GM19099 (cell line): Measurements from ENCODE around the gene CYB5D1.
A peak's percentile ranks its signal among the peaks of the same experiment; 100 is the strongest.

Experiments
- POLR2A ChIP-seq: IDR thresholded peaks from 3 replicates; pipeline ENCODE4 v1.6.1; 2011; ENCODE audit warnings: low read depth; ENCODE audit not compliant: insufficient read length; ENCODE audit errors: extremely low read depth

CYB5D1 gene

GRCh38 chr17:7846765-7847661 is 10.8 kb upstream of the CYB5D1 start:
- TF ChIP-seq POLR2A: no peak

GRCh38 chr17:7848131-7848579 is 9.6 kb upstream of the CYB5D1 start:
- TF ChIP-seq POLR2A: no peak

DNA sequence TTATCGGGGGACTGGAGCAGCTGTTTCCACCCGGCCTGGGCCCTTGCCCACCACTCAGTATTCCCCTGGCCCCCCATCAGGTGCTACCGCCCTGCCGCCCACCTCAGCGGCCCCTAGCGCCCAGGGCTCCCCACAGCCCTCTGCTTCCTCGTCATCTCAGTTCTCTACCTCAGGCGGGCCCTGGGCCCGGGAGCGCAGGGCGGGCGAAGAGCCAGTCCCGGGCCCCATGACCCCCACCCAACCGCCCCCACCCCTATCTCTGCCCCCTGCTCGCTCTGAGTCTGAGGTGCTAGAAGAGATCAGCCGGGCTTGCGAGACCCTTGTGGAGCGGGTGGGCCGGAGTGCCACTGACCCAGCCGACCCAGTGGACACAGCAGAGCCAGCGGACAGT is 9.1 kb upstream of the CYB5D1 start:
- no peak for TF ChIP-seq POLR2A

DNA sequence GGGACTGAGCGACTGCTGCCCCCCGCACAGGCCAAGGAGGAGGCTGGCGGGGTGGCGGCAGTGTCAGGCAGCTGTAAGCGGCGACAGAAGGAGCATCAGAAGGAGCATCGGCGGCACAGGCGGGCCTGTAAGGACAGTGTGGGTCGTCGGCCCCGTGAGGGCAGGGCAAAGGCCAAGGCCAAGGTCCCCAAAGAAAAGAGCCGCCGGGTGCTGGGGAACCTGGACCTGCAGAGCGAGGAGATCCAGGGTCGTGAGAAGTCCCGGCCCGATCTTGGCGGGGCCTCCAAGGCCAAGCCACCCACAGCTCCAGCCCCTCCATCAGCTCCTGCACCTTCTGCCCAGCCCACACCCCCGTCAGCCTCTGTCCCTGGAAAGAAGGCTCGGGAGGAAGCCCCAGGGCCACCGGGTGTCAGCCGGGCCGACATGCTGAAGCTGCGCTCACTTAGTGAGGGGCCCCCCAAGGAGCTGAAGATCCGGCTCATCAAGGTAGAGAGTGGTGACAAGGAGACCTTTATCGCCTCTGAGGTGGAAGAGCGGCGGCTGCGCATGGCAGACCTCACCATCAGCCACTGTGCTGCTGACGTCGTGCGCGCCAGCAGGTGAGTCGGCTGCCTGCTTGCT is 8.6 kb upstream of the CYB5D1 start:
- no peak for TF ChIP-seq POLR2A

GRCh38 chr17:7849751-7850504 is 7.9 kb upstream of the CYB5D1 start:
- TF ChIP-seq POLR2A: no peak

DNA sequence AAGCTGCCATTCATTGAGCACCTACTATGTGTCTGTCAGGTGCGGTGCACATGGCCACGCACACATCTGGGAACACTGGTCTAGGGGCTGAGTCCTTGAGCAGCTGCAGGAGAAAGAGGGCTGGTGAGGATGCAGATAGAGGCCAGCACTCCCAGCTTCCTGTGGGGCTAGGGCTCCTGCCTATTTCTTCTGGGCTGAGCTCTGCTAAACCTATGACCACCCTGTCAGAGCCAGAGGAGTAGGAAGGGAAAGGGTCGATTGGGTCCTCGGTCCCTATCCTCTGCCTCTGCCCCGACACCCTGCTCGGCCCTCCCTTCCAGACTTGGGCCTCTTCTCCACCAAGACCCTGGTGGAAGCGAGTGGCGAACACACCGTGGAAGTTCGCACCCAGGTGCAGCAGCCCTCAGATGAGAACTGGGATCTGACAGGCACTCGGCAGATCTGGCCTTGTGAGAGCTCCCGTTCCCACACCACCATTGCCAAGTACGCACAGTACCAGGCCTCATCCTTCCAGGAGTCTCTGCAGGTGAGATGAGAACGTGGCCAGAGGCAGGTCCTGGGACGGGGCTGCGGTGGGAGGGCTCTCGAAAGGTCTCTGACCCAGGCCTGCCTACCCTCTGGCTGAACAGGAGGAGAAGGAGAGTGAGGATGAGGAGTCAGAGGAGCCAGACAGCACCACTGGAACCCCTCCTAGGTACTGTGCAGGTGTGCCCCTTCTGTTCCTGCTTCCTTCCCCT is 6.9 kb upstream of the CYB5D1 start:
- TF ChIP-seq POLR2A: no peak

DNA sequence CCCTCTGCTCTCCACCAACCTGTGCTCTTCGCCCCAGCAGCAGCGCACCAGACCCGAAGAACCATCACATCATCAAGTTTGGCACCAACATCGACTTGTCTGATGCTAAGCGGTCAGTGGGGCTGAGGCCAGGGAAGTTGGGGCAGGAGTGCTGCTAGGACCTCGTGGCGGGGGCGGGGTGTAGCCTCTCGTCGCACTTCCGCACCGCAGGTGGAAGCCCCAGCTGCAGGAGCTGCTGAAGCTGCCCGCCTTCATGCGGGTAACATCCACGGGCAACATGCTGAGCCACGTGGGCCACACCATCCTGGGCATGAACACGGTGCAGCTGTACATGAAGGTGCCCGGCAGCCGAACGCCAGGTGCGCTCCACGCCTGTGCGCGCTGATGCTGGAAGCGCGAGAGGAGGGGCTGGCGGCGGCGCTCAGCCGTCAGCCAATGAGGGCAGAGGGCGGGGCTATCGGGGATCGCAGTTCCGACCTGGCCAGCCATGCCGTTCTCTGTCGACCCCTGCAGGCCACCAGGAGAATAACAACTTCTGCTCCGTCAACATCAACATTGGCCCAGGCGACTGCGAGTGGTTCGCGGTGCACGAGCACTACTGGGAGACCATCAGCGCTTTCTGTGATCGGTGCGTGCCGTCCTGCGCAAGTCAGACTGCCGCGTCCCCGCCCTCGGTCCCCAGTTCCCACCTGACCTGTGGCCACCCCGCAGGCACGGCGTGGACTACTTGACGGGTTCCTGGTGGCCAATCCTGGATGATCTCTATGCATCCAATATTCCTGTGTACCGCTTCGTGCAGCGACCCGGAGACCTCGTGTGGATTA is 6.2 kb upstream of the CYB5D1 start:
- peak; percentile 61 for TF ChIP-seq POLR2A

DNA sequence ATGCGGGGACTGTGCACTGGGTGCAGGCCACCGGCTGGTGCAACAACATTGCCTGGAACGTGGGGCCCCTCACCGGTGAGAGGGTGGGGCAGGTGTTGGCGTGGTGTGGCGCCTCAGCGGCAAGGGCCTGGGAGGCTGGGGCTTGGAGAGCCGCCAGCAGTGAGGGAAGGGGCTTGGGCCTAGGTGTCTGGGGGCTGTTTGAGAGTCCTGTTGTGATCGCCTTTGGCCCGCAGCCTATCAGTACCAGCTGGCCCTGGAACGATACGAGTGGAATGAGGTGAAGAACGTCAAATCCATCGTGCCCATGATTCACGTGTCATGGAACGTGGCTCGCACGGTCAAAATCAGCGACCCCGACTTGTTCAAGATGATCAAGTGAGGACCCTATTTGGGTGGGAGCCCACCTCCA is 5.5 kb upstream of the CYB5D1 start:
- no peak for TF ChIP-seq POLR2A

GRCh38 chr17:7852919-7853690 is 4.7 kb upstream of the CYB5D1 start:
- no peak for TF ChIP-seq POLR2A

DNA sequence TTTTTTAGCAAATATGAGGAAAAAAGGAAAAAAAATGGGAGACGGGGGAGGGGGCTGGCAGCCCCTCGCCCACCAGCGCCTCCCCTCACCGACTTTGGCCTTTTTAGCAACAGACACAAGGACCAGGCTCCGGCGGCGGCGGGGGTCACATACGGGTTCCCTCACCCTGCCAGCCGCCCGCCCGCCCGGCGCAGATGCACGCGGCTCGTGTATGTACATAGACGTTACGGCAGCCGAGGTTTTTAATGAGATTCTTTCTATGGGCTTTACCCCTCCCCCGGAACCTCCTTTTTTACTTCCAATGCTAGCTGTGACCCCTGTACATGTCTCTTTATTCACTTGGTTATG is 4.1 kb upstream of the CYB5D1 start:
- no peak for TF ChIP-seq POLR2A

GRCh38 chr17:7854078-7854777 is 3.6 kb upstream of the CYB5D1 start:
- no peak for TF ChIP-seq POLR2A

GRCh38 chr17:7854851-7855659 is 2.7 kb upstream of the CYB5D1 start, which contains the start of gene TMEM88:
TSS of gene TMEM88 (plus strand) at chr17:7855066. CDS start at chr17:7855075, 9 bp downstream.
- TF ChIP-seq POLR2A: no peak

- no peak for TF ChIP-seq POLR2A
Measured at GRCh38 chr17:7855660-7856010, 2.2 kb upstream of the CYB5D1 start.
